K562 (cell line): ENCODE data around the gene GEMIN7.

Experiments used
- MYBL2 ChIP-seq, 2 experiments: fragments of 450-650 bp in 1 of 2; sonication (generic) in 1 of 2; formaldehyde crosslinking in 1 of 2; IDR thresholded peaks; 2 replicates each; pipeline versions ENCODE4 v1.6.1 to v1.8.1; 2017 to 2022; ENCODE audit warnings: borderline replicate concordance in 1 of 2, inconsistent platforms in 1 of 2, low read depth in 1 of 2, mild to moderate bottlenecking in 1 of 2, missing genetic modification reagents in 1 of 2, moderate library complexity in 1 of 2
- PBX2 ChIP-seq, 2 experiments: IDR thresholded peaks in 1 of 2; conservative IDR thresholded peaks in 1 of 2; 2 replicates each; pipeline ENCODE4 v1.6.1; 2016; ENCODE audit warnings: low read depth in 2 of 2, mild to moderate bottlenecking in 1 of 2, missing compliant biosample characterization in 1 of 2, missing genetic modification characterization in 1 of 2, moderate library complexity in 1 of 2
- U2AF1 ChIP-seq: fragments of 200-400 bp; formaldehyde crosslinking; optimal IDR thresholded peaks from 2 replicates; pipeline ENCODE3; 2017; ENCODE audit warnings: mild to moderate bottlenecking, low read depth, low read length, moderate library complexity
- YY1 ChIP-seq, 3 experiments: IDR thresholded peaks; 2 replicates each; pipeline ENCODE4 v1.6.1; 2011; ENCODE audit warnings: low read length in 2 of 3, mild to moderate bottlenecking in 2 of 3, moderate library complexity in 2 of 3, borderline replicate concordance in 1 of 3, control low read depth in 1 of 3, low read depth in 1 of 3; ENCODE audit not compliant: insufficient read depth in 3 of 3, insufficient replicate concordance in 2 of 3, control insufficient read depth in 1 of 3, insufficient read length in 1 of 3; ENCODE audit errors: extremely low read depth in 1 of 3

GRCh38 chr19:45094707-45095106 lies 15.6 kb downstream of the GEMIN7 start:
- no peak for TF ChIP-seq PBX2 (CRISPR knock-in tag; IDR thresholded peaks at IDR 0.05; ENCODE audit: low read depth)
- TF ChIP-seq PBX2 (tag; conservative IDR thresholded peaks at IDR 0.05; ENCODE audit: low read depth), result no peak
- TF ChIP-seq YY1 (IDR thresholded peaks at IDR 0.05; ENCODE audit: borderline replicate concordance in 1 of 3, control insufficient read depth in 1 of 3, extremely low read depth in 1 of 3, insufficient read depth in 3 of 3, insufficient read length in 1 of 3, insufficient replicate concordance in 2 of 3, low read depth in 1 of 3, low read length in 2 of 3), result no peak
- TF ChIP-seq U2AF1, result no peak
- TF ChIP-seq MYBL2 (IDR thresholded peaks at IDR 0.05; ENCODE audit: low read depth), result no peak
- TF ChIP-seq MYBL2 (CRISPR knock-in tag; IDR thresholded peaks at IDR 0.05; ENCODE audit: borderline replicate concordance), result no peak
